GM18502 (cell line): ENCODE measurements around the gene THSD7A.
"Not testable (repeated sequence)": the region's sequence is repeated elsewhere in the genome, so short reads cannot be mapped to it uniquely, and the experiment has no call there.

Source experiments
- ATAC-seq: cut with Tn5 transposase; IDR thresholded peaks from one replicate; pipeline ENCODE4 v1.9.1; 2021; ENCODE audit warnings: mild to moderate bottlenecking; ENCODE audit not compliant: unreplicated experiment, poor library complexity

Gene THSD7A

DNA sequence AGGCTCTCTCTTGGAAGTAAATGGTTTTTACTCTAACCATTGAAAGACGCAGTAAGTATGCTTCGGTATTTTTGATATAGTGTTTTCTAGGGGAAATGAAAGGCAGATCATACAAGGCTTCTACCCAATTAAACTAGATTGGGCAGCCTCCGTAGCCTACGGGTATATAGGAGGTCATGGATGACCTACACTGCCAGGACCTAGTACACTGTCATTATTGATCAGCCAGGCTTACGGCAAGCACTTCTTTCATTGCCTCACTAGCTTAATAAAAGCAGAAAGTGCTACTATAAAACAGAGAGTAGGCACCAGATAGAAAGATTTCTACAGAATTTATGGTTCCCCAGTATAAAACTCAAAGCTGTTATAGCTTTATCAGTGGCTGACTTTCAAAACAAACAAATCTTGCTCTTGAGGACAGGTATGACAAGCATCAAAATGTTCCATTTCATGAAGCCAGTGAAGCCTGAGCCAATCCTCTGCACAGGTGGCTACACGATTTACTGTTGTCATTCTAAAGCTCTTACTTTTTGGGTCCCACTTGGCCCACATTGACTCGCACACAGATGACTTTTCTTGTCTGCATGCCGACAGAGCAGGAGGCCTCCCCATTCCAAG lies 358.1 kb downstream of the THSD7A start:
- no peak for ATAC-seq

DNA sequence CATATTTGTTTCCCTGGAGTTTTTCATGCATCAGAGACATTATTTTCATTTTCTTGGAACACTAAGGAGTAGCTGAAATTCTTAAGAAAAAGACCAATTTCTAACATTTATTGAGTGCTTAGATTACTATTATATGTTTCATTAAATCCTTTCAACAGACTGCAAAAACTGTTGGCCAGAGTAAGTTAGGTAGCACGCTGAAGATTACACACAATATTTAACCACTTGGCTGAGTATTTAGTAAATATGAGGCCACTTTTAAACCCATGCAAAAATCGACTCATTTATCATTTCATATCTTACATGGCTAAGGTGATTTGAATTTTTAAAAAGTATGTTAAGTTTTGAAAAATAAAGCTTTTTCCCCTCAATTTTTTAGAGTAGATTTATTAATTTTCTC lies 358.8 kb downstream of the THSD7A start:
- no peak for ATAC-seq

DNA sequence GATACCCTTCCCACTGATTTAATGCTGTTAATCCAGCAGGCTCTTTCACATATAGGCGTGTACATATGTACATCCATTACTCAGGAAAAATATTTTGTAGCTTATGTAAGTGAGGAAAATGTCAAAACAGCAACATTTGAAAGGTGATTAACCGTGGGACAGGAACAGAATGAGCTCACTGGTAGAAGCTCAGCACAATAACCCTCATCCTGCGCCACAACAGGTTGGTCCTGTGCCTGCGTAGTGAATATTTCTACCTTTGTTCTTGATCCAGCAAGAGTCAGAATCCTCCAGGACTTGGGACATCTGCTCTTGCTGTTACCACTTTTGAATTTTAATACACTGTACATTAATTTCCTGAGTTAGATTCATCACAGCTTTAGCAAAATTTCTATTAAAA lies 359.4 kb downstream of the THSD7A start:
- ATAC-seq: no peak

DNA sequence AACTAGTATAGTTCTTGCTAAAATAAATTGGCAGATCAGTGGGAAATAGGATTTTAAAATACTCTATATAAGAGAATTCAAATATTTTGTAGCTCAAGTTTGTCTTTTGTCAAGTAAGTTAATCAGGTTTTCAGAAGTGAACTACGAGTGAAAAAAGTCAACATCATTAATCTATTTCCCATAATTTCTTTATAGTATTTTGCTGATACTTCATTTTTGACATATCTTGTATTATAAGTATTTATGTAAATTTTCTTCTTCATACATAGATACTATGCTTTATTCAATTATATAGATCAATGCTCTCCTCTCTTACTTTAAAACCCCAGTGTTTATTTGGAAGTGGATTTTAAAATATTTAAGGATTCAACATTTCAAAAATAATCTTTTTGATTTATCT lies 360.7 kb downstream of the THSD7A start:
- no peak for ATAC-seq

DNA sequence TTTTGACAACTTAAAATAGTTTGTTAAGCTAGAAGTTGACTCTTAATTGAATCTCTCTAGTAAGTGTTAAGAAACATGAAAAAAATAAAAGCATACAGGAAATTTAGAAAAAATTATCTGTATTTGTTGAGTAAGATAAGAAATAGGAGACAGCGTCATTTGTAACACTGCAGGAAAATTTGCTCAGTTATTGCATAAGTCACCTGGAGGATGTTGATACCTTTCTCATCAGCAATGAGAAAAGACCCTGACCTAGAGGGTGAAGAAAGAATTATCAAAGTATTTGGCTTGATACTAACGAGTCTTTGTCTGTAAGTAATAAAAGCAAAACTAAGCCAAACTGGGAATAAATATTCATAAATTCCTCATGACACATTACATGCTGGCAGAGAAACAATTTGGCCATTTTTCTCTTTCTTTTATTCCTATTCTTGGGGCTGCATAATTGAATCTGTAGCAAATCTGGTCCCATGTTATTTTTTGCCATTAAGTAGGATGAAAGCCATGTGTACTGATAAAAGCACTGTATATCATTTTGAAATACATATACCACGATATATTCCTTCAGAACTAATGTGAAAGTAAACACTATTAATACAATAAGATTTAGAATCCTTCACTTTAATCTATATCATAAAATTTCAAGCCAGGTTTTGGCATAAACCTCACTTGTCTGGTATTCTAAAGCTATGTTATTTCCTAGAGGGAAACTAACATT lies 362.8 kb downstream of the THSD7A start:
- no peak for ATAC-seq

DNA sequence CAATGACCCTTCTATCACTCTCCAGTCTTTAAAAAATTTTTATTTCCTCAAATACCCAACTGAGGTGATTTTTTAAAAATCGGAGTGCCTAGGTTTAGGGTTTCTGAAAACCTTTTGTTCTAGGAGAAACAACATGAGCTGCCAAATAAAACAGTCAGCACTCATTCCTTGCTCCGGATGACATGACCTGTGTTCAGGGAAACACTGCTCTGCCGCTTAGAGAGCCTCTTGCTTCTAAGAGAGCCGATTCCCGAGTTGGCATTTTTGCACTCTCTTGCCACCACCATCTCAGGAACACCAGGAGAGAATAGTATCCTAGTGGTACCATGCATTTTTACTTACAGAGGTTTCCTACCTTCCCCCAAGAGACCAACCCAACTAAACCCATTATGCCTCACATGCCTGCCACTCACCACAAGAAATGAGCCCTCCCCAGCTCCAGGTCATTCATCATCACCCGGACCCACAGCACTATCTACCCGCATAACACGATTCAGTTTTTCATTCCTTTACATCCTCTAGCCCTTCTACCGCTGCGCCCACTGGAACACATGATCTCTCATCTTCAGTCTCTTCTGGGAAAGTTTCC lies 365.4 kb downstream of the THSD7A start:
- no peak for ATAC-seq

DNA sequence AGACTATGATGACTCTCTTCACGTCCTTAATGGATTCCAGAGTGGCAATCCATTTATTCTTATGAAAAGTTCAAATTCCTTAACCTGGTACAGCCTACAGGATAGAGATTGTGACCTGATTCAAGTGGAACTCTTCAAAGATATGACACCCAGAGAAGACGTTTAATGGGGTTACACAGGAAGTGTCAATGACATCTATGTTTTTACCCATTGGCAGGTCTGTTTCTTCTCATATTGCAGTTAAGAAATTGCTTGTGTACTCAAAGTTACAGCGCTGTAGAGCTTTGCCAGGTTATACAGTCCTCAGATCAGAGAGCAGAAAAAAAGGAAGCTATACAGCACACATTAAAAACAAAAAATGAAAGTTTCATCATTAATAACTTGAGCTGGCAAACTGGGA lies 367.4 kb downstream of the THSD7A start:
- no peak for ATAC-seq

DNA sequence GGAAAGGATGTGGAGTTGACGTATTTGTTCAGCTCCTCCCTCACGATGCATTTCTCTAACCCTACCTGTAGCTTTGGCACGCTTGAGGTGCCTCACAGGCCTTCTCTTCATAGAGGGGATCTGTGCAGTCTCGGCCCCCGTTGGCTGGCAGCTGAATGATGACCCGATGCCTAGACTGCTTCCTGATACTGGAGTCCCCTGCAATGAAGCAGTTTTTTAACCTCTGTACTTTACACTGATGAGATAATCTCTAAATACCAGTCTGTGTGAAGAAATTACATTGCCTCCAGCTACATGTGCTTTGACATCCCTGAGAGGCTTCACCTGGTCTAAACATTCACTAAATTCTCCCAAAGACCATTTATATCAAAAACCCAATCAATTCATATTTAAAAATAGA lies 370.1 kb downstream of the THSD7A start:
- ATAC-seq: no peak

DNA sequence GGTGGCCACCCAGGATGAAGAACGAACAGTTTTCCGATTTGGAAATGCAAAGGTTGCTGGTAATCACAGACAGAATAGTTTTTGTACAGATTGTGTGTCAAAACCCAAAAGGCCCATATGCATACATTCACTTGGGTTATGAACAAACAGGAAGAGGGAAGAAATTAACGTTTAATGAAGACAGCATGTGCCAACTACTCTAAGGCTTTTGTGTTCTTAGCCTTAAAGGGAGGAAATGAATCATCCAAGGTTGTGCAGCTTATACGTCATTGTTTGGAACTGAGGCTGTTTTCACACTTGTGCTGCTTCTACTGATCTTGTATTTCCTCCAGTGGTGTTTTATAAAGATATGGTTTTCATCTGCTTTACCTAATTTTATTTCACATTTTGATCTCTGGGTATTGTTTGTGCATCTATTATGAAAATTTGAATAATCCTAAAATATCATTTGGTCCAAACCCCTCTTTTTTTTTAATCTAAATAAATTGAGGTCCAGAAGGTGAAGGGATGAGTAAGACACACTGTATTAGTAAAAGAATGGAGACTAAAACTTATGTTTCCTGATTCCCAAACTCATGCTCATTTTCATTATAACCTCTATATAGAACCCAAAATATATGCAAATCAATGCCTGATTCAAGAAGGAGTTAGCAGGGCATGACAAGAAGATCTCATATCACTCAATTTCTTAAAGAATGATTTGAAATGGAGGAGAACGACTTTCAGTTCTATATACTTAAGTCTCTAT lies 373.1 kb downstream of the THSD7A start:
- ATAC-seq: no peak

DNA sequence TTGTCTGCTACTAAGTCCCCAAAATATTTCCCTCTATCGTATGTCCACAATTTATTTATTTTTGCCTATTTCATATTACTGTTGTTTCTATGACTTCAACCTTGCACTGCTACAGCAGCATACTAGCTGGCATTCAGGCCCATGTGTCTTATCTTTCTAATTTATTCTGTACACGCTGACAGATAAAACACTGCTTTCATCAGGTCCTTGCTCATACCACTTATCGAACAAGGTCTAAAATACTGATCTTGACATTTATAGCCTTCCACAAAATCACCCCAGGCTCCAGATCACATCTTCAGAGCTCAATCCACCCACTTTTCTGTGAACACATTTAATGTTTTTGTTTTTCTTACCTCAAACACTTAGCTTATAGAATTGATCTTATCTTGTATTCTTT lies 374.6 kb downstream of the THSD7A start:
- no peak for ATAC-seq

DNA sequence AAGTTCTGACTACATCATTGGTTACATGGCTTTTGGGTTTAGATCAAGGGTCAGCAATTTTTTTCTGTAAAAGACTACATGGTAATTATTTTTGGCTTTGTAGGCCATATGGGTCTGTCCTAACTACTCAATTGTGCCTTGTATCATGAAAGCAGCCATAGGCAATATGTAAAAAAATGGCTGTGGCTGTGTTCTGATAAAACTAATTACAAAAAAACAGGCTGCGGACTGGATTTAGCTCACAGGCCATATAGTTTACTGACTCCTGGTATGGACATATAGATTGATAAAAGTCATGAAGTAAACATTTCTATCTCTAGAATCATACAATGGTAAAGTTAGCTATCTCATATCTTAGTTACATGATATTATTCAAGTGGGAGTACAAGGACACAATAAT lies 375.4 kb downstream of the THSD7A start:
- no peak for ATAC-seq

DNA sequence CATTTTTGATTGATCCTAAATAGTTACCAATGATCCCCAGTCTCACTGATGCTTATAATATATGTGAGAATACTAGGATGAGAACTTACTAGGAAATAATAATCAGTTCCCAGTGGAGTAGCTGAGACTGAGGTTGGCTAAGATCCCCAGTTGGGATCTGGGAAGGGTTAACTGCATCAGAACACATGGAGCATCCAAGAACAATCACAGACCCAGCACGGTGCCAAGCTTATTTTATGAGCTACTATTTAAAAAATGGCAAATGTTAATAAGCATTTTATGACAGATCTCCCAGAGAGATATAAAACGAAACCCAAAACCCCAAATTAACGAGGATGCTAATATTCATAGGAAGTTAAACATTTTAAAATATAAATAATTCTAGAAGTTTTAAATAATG lies 379.5 kb downstream of the THSD7A start:
- ATAC-seq: no peak

DNA sequence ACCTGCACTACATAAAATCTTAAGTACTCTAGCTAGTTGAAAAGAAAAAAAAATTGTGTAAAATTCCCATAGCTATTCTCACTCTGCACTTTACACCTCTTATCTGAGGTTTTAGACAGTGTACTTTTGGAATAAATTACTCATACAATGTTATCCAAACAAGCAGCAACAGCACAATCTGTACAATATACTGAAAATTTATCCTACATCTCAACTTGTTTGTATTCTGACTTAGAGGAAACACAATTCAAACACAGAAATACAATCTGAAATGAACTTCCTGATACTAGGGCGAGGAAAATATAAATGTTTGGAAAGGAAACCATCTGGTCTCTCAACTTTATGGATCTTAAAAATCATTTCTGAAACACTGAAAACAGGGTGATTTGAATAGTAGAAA lies 381.7 kb downstream of the THSD7A start:
- ATAC-seq: no peak

DNA sequence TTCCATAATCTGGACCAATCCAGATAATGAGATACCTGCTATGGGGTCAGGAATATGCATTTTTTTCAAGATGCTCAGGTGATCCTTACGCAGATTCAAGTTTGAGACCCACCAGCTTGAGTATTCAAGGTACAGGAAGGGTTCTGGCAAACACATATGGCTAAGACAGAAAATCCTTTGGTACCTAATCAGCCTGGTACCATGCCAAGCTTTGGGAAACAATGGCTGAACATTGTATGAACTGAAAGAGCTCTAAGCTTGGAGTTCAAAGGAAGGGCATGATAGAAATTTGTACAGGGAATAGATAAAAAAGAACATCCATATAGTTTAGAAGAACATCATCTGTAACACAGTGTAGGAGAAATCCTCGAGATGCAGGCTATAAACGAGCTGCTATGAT lies 382.7 kb downstream of the THSD7A start:
- ATAC-seq: no peak

DNA sequence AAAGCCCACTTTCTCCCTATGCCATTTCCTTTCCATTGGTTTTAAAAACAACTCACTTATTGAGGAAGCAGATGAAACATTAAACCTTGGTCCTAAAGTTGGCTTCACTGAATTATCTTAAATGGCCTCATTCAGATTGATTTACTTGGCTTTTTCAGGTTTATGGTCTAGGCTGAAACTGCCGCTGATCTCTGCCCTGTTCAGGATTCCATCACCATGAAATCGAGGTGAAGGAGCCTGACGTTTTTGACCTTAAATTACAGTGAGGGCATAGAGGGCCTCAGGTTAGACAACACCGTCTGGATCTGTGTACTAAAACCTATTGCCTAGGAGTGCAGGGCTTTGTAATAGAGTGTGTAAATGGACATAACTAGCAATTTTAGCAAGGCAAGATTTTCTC lies 383.7 kb downstream of the THSD7A start:
- ATAC-seq: no peak

DNA sequence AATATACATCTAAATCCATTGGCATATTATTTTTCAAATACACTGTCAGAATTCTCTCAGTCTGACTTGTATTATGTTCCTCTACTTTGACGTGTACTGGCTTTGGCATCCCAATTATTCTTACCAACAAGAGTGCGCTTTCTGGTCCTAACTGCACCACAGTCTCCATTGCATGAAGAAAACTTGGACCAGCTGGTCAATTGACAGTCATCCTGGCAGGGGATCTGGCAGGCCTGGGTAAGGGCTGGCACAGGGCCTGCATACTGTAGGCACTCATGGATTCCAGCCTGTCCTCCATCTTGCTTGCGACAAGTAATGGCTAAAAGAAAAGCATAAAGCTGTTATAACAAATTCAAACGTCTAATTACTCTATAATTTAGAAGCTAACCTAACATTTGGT lies 384.9 kb downstream of the THSD7A start:
- ATAC-seq: no peak

DNA sequence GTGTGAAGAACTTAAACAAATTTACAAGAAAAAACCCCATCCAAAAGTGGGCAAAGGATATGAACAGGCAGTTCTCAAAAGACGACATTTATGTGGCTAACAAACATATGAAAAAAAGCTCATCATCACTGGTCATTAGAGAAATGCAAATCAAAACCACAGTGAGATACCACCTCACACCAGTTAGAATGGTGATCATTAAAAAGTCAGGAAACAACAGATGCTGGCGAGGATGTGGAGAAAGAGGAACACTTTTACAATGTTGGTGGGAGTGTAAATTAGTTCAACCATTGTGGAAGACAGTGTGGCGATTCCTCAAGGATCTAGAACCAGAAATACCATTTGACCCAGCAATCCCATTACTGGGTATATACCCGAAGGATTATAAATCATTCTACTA lies 388.1 kb downstream of the THSD7A start:
- ATAC-seq: not testable (repeated sequence)

DNA sequence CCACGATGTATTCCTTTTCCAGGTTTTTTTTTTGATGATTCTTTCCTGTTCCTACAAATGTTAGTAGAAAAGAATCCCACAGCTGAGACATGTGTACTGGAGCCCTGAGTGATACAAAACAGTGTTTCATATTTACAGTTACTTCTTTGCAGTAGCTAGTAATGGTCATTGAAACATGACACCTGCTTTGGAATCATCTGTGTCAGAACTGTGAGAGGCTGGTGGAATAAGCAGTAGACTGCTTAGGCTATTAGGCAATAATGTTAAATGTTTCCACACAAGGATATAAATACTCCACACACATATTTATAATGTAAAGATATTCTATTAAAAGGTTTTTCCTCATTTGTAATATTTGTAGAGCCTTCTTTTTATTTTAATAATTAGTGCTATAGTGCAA lies 394.0 kb downstream of the THSD7A start:
- ATAC-seq: no peak

DNA sequence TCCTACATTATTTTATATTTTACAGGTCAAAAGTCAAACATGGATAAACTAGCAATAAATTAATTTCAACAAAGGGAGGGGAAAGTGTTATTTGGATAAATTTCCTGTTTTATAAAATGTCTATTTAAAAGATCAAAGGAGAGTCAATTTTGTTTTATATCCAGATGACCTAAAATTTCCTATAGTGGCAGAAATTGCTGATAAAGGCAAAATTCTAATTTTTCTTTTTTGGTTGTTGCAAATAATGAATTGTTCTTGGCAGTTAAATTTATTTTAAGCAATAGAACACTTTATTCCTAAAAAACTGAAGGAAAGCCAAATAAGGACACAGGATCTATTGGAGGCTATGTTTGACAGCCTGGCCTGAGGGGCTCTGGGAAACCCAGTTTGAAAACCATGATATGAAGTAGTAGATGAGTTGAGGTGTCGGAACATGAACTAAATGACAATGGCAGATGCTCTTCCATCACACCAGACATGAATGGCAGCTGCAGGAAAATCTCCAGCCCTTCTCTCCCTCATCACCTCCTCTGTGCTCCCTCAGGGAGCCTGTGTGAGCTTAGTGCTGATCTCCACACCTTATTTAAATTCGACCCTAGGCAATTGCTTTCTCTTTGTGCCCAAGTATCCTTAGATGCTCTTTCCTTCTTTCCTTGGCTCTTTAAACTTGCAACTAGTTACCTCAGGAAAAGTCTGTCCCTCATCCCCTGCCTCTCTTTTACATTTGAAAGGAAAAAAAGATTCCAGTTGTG lies 395.0 kb downstream of the THSD7A start:
- no peak for ATAC-seq

DNA sequence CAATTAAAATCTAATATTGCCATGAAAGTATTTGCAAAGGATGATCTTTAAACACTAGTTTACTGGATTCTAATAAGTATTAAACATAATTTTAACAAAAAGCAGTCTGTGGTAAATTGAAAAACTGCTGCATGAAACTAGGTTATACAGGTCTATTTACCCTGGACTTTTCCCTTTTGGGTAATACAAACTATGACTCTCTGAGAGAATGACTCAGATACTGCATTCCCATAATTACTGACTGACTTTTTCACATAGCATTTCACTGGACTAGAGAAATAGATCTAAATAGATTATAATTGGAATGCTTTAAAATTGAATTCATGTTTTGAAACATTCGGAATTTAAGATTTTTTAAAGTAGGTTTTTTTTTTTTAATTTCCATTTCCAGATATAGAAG lies 395.7 kb downstream of the THSD7A start:
- ATAC-seq: no peak

DNA sequence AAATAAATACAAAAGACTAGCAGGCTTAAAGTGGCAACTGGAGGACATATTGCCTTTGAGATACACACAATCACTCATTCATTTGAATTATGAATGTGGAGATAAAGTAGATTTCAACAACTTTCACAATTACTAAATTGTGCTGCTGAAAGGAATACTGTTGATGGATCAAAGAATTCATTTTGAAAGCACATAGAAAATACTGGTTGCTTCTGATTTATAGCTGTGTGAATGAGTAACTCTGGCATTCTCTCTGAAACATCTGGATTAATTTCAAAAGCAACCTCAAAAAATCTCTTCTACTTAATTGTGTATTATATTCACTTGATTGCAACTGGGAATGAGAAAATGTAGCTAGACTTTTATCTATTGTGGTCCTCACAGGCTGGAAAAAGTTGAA lies 397.6 kb downstream of the THSD7A start:
- ATAC-seq: no peak
